Activated CD4-positive, alpha-beta T cell treated with anti-CD3 and anti-CD28 coated beads, Interleukin-2, amount 50 U/mL, for 48 hours (primary cell): ENCODE data around the gene SNX32.

ENCODE experiments used
- DNase-seq, 2 experiments: peaks; one replicate each; pipeline ENCODE4 v3.0.0-alpha.2; 2020

Gene SNX32

GRCh38 chr11:65857853-65858680, 24.3 kb downstream of the SNX32 start, which contains the start of gene CFL1:
CFL1 (minus strand) TSS chr11:65858180; CDS start chr11:65858099, 81 bp downstream.
- DNase-seq: peak; percentile 97 to 98

- DNase-seq: no peak
Measured at GRCh38 chr11:65858681-65859087, 24.9 kb downstream of the SNX32 start.

GRCh38 chr11:65859095-65859811, 25.5 kb downstream of the SNX32 start:
- DNase-seq: peak; percentile 99

- DNase-seq: peak; percentile 61 to 64
Measured at GRCh38 chr11:65859812-65860277, 26.1 kb downstream of the SNX32 start.

GRCh38 chr11:65860278-65861164, 26.8 kb downstream of the SNX32 start, which contains the start of gene MUS81:
MUS81 (plus strand) TSS chr11:65860433; CDS start chr11:65860754, 321 bp downstream.
- DNase-seq: peak; percentile 96 to 97

- DNase-seq: no peak
Measured at GRCh38 chr11:65861165-65861505, 27.4 kb downstream of the SNX32 start.

- peak in 1 of 2 experiments; percentile 5 for DNase-seq
Measured at GRCh38 chr11:65861533-65862183, 27.9 kb downstream of the SNX32 start.

- no peak for DNase-seq
Measured at GRCh38 chr11:65862191-65862735, 28.5 kb downstream of the SNX32 start.

GRCh38 chr11:65862941-65863888, 29.5 kb downstream of the SNX32 start:
- no peak for DNase-seq

- no peak for DNase-seq
Measured at GRCh38 chr11:65863889-65864705, 30.3 kb downstream of the SNX32 start.

- no peak for DNase-seq
Measured at GRCh38 chr11:65864706-65865471, 31.1 kb downstream of the SNX32 start.

- no peak for DNase-seq
Measured at GRCh38 chr11:65865550-65866172, 31.9 kb downstream of the SNX32 start.

GRCh38 chr11:65866509-65867283, 32.9 kb downstream of the SNX32 start:
- DNase-seq: no peak

GRCh38 chr11:65867284-65868071, 33.7 kb downstream of the SNX32 start:
- no peak for DNase-seq

GRCh38 chr11:65868076-65868667, 34.4 kb downstream of the SNX32 start:
- DNase-seq: no peak

- DNase-seq: no peak
Measured at GRCh38 chr11:65868907-65869306, 35.1 kb downstream of the SNX32 start.
